Ecto neural progenitor cell (in vitro differentiated cells): ENCODE results near the gene HORMAD2.
"Not testable (repeated sequence)": the region's sequence is repeated elsewhere in the genome, so short reads cannot be mapped to it uniquely, and the experiment has no call there.

ENCODE experiments used
- DNase-seq: peaks from one replicate; pipeline ENCODE4 v3.0.0-alpha.2; 2018; ENCODE audit warnings: low spot score

Gene HORMAD2

DNA sequence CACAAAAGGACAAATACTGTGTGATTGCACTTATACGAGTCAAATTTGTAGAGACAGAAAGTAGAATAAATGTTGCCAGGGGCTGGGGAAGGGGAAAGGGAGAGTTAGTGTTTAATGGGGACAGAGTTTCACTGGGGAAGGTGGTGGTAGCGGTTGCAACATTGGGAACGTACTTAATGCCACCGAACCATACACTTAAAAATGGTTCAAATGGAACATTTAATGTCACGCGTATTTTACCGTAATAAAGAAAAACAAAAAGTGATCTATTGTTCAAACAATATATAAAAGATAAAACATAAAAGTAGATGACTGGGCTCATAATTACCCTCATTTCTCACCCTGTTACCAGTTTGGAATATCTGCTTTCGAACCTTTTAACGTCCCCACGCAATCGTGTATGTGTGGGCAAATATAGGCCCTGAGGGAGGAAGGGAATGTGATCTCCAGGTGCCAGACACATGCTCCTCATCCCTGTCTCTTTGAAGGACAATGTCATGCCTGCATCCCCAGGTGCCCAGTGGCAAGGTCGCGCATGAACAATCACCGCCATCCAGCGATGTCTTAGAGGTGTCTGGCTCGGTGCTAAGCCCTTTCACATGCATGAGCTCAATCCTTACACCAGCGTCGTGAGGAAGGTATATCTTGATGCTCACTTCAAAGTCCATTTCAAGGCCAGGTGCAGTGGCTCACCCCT, 131.0 kb downstream of the HORMAD2 start:
- peak; percentile 41 for DNase-seq

DNA sequence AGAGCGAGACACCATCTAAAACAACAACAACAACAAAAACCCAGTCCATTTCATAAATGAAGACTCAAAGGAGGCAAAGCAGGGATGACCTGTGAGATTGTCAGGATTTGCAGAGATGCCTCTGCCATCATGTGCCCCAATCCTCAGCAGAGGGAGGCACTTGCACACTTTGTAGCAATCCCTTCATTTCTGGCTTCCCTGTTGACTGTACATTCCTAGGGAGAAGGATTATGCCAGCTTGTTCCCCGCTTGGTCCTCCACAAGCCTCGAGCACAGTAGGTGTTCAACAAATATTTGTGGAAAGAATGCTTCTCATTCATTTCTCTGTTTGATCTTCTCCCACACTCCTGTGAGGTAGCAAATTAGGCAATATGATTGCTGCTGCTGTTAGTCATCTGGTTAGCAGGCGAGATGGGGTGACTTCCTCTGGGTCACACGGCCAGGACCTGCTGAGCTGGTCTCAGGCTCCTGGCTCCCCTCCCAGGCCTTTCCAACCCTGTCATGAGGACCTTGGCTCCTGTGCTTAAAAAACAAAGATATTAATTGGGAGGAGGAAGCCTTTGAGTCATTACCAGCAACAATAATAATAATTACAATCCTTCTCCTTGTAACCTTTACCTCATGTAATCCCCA, 132.2 kb downstream of the HORMAD2 start:
- no peak for DNase-seq

DNA sequence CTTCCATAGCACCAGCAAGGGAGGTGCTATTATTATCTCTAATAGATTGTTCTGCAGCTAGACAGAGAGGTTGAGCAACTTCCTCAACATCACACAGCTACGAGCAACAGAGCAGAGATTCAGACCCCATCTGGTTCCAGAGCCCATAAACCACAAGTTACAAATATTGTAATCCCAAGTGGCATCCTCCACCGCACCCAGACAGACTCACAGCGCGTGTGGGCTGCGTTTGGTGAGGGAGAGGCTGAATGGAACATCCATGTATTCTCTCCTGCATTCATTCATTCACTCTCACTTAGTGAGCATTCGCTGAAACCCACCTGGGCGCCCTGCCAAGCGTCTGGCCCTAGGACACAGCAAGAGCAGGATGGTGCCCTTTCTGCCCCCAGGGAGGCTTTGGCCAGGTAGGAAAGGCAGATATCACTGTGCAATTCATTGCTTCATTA, 132.8 kb downstream of the HORMAD2 start:
- DNase-seq, result no peak

DNA sequence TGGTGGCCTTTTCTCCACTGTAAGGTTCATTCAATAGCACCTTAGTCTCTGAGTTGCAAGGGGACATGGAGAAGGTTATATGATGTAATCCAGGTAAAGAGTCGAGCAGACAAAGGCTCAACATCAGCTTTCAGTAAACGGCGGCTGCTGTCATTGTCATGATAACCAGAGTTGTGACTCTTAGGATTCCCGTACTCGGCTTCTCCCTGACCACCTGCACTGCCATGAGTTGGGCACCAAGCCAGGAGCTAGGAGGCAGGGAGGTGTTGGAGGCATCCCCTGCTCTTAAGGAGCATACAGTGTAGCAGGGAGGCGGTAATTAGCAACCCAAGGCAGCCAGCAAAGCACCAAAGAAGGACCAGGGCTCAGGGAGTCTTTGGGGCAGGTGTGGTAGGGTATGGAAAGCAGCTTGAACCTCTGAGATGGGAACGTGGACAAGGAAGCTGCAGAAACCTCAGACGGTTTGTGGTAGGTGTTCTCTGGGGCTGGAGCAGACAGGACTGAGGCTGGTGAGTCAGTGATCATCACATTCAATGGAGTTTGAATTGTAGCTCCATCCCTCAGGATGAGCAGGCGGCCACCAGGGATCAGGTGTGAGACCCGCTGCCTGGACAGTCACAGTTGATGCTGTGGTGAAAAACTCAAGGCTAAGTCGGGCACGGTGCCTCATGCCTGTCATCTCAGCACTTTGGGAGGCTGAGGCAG, 134.6 kb downstream of the HORMAD2 start:
- DNase-seq, result no peak

DNA sequence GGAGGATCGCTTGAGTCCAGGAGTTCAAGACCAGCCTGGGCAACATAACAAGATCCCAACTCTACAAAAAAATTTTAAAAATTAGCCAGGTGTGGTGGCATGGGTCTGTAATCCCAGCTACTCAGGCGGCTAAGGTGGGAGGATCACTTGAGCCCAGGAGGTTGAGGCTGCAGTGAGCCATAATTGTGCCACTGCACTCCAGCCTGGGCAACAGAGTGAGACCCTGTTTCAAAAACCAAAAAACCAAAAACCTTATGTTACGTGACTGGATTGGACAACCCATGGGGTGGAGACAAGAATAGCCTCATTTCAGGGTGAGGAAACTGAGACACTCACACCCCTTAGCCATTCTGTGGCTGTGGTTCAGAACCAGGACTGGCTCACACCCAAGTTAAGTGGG, 136.0 kb downstream of the HORMAD2 start:
- not testable (repeated sequence) for DNase-seq

DNA sequence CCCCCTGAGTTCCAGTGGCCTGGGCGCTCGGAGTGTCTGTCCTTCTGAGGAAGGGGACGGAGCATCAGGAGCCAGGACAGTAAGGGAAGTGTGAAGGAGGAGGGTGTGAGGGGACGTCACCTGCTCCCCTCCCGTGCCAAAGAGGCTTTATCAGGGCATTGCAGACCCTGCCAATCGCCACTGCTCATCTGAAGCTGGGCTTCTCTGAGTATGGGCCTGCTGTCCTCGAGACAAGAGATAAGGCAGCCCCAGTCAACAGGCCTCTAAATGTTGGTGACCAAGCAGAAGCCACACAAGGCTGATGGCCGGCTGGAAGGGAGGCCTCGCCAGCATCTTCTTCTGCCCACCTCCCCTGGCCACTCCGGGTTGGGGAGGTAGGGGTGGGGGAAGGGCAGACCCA, 136.4 kb downstream of the HORMAD2 start:
- DNase-seq, result no peak

DNA sequence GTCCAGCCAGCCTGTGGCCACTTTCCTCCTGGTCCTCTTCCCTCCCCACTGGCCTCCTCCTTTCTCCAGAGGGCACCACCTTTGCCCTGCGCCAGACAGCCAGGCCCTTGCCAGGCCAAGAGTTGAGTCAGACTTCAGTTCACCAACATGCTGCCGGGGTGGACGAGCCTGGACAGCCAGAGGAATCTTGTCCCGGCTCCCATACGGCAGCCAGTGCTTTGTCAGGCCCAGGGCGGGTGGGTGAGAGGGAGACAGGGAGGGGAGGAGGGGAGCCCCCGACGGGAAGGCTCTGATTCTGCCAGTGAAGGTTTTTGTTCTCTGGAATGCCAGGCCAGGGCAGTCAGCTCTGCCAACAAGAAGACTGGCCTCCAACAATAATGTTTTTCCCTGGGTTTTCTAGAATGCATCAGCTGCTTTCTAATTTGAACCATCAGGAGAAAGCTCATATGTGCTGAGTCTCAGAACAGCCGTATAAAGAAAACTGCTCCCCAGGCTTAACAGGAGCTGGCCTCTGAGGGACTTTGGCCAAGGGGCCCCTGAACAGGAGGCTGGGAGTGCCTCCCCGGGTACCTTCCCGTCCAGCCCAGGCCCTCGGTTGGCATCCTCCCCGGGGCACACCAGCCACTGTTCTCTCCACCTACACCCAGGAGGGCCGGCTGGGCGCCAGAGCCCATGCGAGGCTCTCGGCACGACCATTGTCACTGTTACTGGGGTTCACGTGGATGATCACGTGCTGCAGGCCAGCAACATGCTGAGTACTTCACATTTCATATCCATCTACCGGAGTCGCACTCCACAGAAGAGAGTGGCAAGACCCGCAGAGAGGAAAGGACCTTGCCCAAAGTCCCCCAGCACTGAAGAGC, 137.7 kb downstream of the HORMAD2 start:
- DNase-seq, result no peak

DNA sequence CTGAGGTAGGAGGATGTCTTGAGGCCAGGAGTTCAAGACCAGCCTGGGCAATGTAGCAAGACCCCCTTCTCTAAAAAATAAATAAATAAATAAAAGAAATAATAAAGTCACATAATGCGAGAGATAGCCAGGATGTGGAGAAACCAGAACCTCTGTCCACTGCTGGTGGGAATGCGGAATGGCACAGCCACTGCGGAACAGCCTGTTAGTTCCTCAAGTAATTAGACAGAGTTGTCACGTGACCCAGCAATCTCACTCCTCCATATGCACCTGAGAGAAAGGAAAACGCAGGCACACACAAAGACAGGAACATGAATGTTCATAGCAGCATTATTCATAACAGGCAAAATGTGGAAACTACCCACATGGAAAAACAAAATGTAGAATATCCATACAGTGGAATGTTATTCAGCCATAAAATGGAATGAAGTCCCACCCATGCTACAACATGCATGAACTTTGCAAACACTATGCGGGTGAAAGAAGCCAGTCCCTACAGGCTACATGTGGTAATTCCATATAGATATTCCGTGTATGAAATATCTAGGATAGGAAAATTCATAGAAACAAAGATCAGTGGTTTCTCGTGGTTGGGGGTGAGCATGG, 138.9 kb downstream of the HORMAD2 start:
- DNase-seq, result no peak

DNA sequence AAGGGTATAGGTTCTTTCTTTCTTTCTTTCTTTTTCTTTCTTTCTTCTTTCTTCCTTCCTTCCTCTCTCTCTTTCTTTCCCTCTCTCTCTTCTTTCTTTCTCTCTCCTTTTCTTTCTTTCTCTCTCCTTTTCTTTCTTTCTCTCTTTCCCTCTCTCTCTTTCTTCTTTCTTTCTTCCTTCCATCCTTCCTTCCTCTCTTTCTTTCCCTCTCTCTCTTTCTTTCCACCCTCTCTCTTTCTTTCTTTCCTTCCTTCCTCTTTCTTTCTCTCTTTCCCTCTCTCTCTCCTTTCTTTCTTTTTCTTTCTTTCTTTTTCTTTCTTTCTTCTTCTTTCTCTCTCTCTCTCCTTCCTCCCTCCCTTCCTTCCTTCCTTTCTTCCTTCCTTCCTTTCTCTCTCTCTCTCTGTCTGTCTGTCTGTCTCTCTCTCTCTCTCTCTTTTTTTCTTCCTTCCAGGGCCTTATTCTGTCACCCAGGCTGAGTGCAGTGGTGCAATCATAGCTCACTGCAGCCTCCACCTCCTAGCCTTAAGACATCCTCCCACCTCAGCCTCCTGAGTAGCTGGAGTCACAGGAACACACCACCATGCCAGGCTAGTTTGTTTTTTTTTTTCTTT, 139.5 kb downstream of the HORMAD2 start:
- no peak for DNase-seq

DNA sequence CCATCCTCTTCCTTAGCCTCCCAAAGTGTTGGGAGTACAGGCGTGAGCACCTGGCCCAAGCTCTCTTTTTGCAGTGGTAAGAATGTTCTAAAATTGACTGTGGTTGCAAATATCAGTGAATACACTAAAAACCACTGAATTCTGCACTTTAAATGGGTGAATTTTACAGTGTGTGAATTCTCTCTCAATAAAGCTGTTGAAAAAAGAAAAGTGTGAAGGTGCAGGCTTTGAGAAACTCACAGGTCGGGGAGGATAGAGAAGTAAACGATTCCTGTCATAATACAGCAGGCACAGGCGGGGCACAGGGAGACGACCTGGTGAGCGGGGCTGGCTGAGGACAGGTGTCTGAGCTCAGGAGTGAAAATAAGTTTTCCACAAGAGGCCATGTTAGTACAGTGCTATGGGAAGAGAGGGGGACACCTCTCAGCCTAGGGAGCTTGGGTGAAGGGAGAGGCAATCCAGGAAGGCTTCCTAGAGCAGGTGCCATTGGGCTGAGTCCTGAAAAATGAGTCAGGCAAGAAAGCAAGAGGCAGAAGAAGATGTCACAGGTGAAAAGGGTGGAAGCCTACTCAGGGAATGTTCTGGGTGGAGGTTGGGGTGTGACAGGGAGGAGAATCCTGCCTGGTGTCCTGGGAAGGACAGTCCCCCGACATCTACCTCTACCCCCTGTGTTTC, 140.2 kb downstream of the HORMAD2 start:
- no peak for DNase-seq

DNA sequence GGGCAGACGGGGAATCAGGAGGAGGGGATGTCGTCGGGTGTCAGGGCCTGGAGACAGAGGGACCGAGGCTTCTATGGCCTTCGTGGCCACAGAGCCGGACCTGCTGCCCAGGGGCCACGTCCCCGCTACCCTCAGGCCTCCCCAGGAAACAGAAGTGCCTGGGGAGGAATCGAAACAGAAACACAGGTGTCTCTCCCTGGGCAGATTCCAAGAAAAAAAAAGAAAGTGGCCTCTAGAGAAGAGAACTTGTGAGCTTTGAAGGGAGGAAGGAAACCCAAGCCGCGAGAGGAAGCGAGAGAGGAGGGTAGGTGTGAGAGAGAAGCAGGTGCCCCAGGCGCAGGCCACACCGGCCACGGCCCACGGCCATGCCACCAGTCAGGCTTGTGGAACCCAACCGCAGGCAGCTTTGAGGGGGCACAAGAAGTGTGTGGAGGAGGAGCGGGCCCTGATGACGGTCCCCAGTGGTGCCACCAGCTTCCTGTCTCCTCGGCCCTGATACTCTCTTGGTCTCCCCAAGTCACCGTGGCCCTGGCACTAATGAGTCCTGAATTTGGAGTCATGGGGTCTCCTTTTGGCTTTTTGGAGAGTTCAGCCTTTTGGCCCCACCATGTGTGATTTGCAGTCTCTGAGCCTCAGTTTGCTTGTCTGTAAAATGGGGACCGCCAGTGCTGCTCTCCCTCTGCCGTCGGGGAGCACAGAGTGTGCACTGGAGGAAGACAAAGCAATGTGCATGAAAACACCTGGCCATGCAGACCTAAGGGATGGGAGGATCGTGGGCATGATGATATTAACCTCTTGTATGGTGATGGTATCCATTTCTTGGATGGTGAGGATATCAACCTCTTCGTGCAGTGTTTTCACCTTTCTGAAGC, 141.1 kb downstream of the HORMAD2 start:
- DNase-seq, result no peak

DNA sequence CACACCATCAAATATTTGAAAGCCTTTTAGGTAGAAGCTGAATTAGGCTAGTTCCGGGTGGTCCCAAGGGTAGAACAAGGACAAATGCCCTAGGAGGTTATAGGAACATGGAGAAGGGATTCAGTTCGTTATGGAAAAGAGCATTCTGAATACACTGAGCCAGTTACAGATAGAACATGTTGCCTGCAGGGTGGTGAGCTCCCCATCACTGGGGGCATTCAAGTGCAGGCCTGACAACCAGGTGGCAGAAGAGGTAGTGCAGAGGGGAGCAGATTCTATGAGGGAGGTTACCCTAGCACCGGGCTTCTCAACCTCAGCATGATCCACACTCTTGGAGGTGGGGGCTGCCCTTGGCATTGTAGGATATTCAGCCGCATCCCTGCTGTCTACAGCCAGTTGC, 142.1 kb downstream of the HORMAD2 start:
- no peak for DNase-seq

DNA sequence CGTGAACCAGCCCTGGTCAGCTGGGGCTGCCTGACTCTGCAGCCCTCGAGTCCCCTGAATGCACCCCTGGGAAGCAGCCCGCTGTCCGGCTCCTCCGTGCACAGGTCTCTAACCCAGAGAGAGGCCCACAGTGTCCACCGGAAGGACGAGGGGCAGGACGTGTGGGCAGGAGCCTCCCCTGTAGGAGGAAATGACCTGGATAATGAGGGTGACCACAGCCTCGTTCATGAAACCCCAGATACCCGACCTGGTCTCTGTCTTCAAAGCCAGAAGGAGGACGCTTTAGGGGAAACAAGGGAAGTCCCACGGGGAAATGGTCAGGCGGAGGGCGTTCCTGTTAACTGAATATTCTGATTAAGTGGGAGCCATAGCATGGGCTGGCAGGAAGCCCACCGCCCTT, 143.0 kb downstream of the HORMAD2 start:
- no peak for DNase-seq

DNA sequence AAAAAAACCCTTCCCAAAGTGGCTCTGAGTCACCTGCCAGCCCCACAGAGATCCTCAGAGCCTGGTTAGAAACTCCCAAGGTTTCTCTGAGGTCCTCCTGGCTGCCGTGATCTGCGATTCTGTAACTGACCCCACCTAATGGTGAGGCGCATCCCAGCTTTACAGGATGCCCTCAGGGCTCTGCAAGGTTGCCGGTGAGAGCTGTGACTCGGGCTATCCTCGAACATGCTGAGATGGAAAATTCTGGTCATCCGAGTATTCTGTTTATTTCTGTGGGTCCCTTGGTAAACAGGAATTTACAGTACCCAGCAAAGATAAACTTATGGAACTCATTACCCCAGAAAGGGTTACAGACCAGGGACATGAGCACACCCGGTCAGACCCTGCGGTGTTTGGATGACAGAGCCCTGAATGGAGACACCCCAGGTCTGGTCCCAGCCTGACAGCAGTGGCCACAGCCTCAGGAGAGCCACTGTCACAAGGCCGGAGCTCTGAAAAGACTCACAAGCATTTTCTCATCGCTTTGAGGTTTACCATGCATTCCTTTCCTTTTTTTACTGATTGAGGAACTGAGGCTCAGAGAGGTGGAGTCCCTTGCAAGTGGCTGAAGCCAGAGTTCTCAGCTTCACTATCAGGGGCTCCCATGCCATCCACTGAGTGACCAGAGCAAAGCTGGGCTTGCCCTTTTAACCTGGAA, 144.0 kb downstream of the HORMAD2 start:
- DNase-seq, result no peak

DNA sequence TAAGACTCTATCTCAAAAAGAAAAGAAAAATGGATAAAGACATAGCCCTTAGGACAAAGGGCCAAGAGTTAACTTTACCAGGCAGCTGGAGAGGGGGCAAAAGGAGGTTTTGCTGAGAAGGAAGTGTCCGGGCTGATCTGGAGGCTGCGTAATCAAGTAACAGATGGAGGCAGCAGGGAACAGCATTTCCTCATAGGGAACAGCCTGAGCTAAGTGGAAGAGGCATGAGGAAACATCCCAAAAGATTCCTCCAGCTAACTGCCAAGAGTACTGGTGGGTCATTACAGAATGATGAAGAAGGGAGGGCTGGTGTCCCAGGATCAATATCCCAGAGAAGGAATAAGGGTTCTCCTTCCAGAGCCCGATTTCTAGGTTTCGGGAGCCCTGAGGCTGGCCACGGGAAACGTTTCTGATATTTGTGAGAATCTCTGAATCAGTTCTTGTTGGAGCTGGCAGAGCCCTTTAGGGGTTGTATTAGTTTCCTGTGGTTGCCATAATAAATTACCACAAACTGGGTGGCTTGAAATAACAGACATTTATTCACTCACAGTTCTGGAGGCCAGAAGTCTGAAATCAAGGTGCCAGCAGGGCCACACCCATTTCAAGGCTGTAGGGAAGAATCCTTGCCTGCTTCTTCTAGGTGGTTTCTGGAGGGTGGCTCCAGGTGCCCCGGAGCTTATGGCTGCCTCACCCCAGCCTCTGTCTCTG, 145.1 kb downstream of the HORMAD2 start:
- DNase-seq, result no peak

DNA sequence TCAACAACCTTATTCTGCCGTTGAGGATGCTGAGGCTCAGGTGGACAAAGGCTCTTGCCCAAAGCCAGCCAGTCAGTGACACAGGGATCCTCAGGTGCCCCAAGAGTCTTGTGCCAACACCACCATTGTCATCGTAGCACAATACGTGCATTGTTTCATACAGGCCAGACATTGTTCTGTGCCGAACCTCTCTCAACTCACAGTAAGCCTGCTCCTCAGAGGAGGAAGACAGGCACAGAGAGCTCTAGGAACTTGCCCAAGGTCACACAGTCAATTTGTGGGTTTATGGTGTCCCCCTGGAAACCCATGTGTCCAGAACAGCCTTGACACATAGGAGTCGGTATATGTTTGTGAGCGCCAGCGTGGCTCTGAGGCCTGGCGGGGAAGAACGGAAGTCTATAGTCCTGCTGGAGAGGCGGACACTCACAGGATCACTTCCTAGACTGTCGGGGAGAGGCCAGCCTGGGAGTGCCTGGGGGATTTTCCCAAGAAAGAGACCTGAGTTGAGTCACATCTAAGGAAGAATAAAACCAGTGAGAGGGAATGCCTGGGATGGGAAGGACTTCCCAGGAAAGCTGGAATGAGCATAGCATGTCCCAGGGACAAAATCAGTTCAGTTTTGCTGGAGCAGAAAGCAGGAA, 146.0 kb downstream of the HORMAD2 start:
- DNase-seq, result no peak
